HFFc6 (cell line): ENCODE measurements around the gene LUM. TPM values are rescaled to one million over a fixed set of nuclear protein-coding genes. Genes with fewer than 3 reads are reported as not detected.

ENCODE experiments used
- DNase-seq: peaks from one replicate; pipeline ENCODE4 v3.0.0-alpha.2; 2018
- H3K27ac Mint-ChIP-seq: 2 replicates; pipeline ENCODE4 v1.8.0; 2020; ENCODE audit warnings: mild to moderate bottlenecking, mixed read lengths
- H3K27me3 Mint-ChIP-seq: 2 replicates; pipeline ENCODE4 v1.8.0; 2021; ENCODE audit warnings: mild to moderate bottlenecking, moderate library complexity, mixed read lengths; ENCODE audit not compliant: insufficient read depth
- H3K36me3 Mint-ChIP-seq: 2 replicates; pipeline ENCODE4 v1.8.0; 2021; ENCODE audit warnings: low read depth, mixed read lengths
- H3K4me1 Mint-ChIP-seq: 2 replicates; pipeline ENCODE4 v1.8.0; 2020; ENCODE audit warnings: low read depth, mixed read lengths
- H3K4me3 Mint-ChIP-seq: 2 replicates; pipeline ENCODE4 v1.8.0; 2020; ENCODE audit warnings: mild to moderate bottlenecking, moderate library complexity, mixed read lengths
- H3K9me3 Mint-ChIP-seq: 2 replicates; pipeline ENCODE4 v1.8.0; 2020; ENCODE audit warnings: mild to moderate bottlenecking, mixed read lengths
- CTCF ChIP-seq: fragments of 200-600 bp; sonication (generic); IDR thresholded peaks from 2 replicates; pipeline ENCODE4 v1.5.0; 2021; ENCODE audit warnings: antibody characterized with exemption, mild to moderate bottlenecking
- total RNA-seq, 6 experiments: library from RNA; stranded (reverse); fragmentation: NEBNext Ultra II Directional; extraction: Animal tissue kit (Norgen Biotek cat#: 25700); gene quantifications; 2 replicates in 1 of 6; 3 replicates in 5 of 6; pipeline ENCODE4 v1.2.3, GENCODE V29; 2021

Gene LUM
- total RNA-seq, 6 experiments from 2014 or later, result 34.3 to 78.1 (median 57.3) TPM

GRCh38 chr12:91123236-91123916, 12.1 kb upstream of the LUM start:
- TF ChIP-seq CTCF, result no peak
- Mint-ChIP-seq H3K4me3 (no peak overlapping the region), H3K4me1 (peaks cover 56% of the 10 kb centered on the region), H3K36me3 (peaks cover 12% of the 10 kb centered on the region), H3K27me3 (no peaks in the 10 kb centered on the region; the same call in 1 of the 2 replicates), H3K9me3 (no peaks in the 10 kb centered on the region), H3K27ac (peak overlapping the region; percentile 10; the same call in 1 of the 2 replicates)
- no peak for DNase-seq

GRCh38 chr12:91120781-91121180, 9.5 kb upstream of the LUM start:
- H3K27me3 Mint-ChIP-seq, result no peaks in the 10 kb centered on the region; the same call in 1 of the 2 replicates
- H3K4me1 Mint-ChIP-seq, result peaks cover 30% of the 10 kb centered on the region
- DNase-seq, result no peak
- no peak for TF ChIP-seq CTCF
- H3K9me3 Mint-ChIP-seq, result no peaks in the 10 kb centered on the region
- no peak overlapping the region for H3K27ac Mint-ChIP-seq
- peaks cover 12% of the 10 kb centered on the region for H3K36me3 Mint-ChIP-seq
- H3K4me3 Mint-ChIP-seq, result no peak overlapping the region

- peaks cover 25% of the 10 kb centered on the region for H3K4me1 Mint-ChIP-seq
- H3K9me3 Mint-ChIP-seq, result no peaks in the 10 kb centered on the region
- TF ChIP-seq CTCF, result no peak
- no peak overlapping the region for H3K27ac Mint-ChIP-seq
- no peak for DNase-seq
- no peak overlapping the region for H3K4me3 Mint-ChIP-seq
- H3K27me3 Mint-ChIP-seq, result no peaks in the 10 kb centered on the region; the same call in 1 of the 2 replicates
- peaks cover 7% of the 10 kb centered on the region; the same call in 1 of the 2 replicates for H3K36me3 Mint-ChIP-seq
Measured at GRCh38 chr12:91119089-91119488, 7.8 kb upstream of the LUM start.

GRCh38 chr12:91113621-91114020, 2.3 kb upstream of the LUM start:
- no peaks in the 10 kb centered on the region for H3K27me3 Mint-ChIP-seq
- no peak overlapping the region for H3K4me3 Mint-ChIP-seq
- no peak for TF ChIP-seq CTCF
- H3K9me3 Mint-ChIP-seq, result no peaks in the 10 kb centered on the region
- no peaks in the 10 kb centered on the region for H3K36me3 Mint-ChIP-seq
- DNase-seq, result no peak
- H3K27ac Mint-ChIP-seq, result no peak overlapping the region
- H3K4me1 Mint-ChIP-seq, result peaks cover 32% of the 10 kb centered on the region

DNA sequence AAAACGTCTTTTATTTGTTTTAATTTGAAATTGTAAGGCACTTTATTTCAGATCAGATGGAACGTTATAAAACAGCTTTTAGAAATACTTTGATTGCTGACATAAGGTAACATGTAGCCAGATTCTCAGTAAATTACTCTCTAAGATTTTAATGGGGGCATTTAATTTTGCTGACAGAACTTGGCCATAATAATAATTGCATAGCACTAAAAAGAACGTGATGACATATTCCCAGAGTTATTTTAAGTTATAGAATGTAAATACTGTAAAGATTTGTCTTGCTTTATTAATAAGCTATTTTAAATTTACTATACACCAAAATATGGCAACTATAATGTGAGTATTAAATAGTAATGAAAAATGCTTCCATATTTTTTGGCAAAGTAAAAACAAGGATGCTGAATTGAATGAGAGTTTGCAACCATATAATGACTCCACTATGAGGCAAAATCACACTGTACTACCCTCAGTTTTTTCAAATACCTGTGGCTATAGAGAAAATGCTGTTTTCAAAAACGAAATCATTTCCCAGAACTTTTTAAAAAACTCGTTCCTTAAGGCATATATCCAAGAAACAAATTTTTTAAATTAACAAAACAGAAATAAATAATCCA, 876 bp downstream of the LUM start:
- Mint-ChIP-seq H3K9me3 (no peaks in the 10 kb centered on the region), H3K36me3 (peaks cover 7% of the 10 kb centered on the region; the same call in 1 of the 2 replicates), H3K4me1 (peaks cover 41% of the 10 kb centered on the region), H3K4me3 (peak overlapping the region; percentile 84), H3K27ac (peak overlapping the region; percentile 28), H3K27me3 (no peaks in the 10 kb centered on the region)
- no peak for TF ChIP-seq CTCF
- DNase-seq, result no peak
